GM18498 (cell line): ENCODE results near the gene ASIP.
"Not testable (repeated sequence)": the region's sequence is repeated elsewhere in the genome, so short reads cannot be mapped to it uniquely, and the experiment has no call there.

ENCODE experiments used
- ATAC-seq: cut with Tn5 transposase; IDR thresholded peaks from one replicate; pipeline ENCODE4 v1.9.1; 2021; ENCODE audit warnings: mild to moderate bottlenecking, moderate library complexity; ENCODE audit not compliant: unreplicated experiment

ASIP gene

GRCh38 chr20:34240693-34241615 lies at the start of gene ASIP:
TSS of gene ASIP (plus strand) at chr20:34241423. CDS start at chr20:34260375, 18,952 bp downstream.
- ATAC-seq = no peak

- no peak for ATAC-seq
Measured at GRCh38 chr20:34193051-34193450, 48.2 kb upstream of the ASIP start.

- no peak for ATAC-seq
Measured at GRCh38 chr20:34199183-34199582, 42.0 kb upstream of the ASIP start.

GRCh38 chr20:34200023-34200422 lies 41.2 kb upstream of the ASIP start:
- ATAC-seq = no peak

GRCh38 chr20:34201531-34201930 lies 39.7 kb upstream of the ASIP start:
- no peak for ATAC-seq

- not testable (repeated sequence) for ATAC-seq
Measured at GRCh38 chr20:34205172-34205880, 35.9 kb upstream of the ASIP start.

GRCh38 chr20:34209111-34209510 lies 32.1 kb upstream of the ASIP start:
- no peak for ATAC-seq

- ATAC-seq = no peak
Measured at GRCh38 chr20:34210271-34210670, 31.0 kb upstream of the ASIP start.

- ATAC-seq = no peak
Measured at GRCh38 chr20:34211591-34211990, 29.6 kb upstream of the ASIP start.

- no peak for ATAC-seq
Measured at GRCh38 chr20:34213213-34213612, 28.0 kb upstream of the ASIP start.

GRCh38 chr20:34215711-34216381 lies 25.4 kb upstream of the ASIP start:
- no peak for ATAC-seq

- ATAC-seq = no peak
Measured at GRCh38 chr20:34216382-34216742, 24.9 kb upstream of the ASIP start.

GRCh38 chr20:34220561-34220960 lies 20.7 kb upstream of the ASIP start:
- no peak for ATAC-seq

- no peak for ATAC-seq
Measured at GRCh38 chr20:34222208-34222607, 19.0 kb upstream of the ASIP start.

- not testable (repeated sequence) for ATAC-seq
Measured at GRCh38 chr20:34224251-34224650, 17.0 kb upstream of the ASIP start.

- no peak for ATAC-seq
Measured at GRCh38 chr20:34231634-34232033, 9.6 kb upstream of the ASIP start.

- no peak for ATAC-seq
Measured at GRCh38 chr20:34232494-34233087, 8.6 kb upstream of the ASIP start.

- ATAC-seq = no peak
Measured at GRCh38 chr20:34233687-34234086, 7.5 kb upstream of the ASIP start.

- ATAC-seq = no peak
Measured at GRCh38 chr20:34235875-34236274, 5.3 kb upstream of the ASIP start.

- no peak for ATAC-seq
Measured at GRCh38 chr20:34237942-34238341, 3.3 kb upstream of the ASIP start.

GRCh38 chr20:34240121-34240520 lies 1.1 kb upstream of the ASIP start:
- ATAC-seq = no peak
